ENCODE results near the gene PNPLA7.

DNA sequence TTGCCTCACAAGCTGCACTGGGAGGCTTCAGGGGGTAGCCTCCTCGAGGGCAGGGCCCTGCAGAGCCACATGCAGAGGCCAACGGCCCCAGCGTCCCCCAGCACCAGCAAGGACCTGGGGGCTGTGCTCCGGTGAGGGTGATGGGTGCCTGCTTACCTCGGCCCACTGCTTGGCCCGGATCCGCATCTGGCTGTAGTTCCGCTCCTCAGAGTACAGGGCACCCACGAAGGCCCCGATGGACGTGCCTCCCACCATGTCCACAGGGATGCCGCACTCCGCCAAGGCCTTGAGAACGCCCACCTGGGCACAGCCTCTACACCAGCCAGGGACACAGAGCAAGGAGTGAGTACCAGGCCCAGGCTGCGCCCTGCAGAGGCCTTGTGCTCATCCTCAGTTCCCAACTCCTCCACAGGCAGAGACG is 83.0 kb downstream of the PNPLA7 start:
- TF ChIP-seq, protein P1, sequence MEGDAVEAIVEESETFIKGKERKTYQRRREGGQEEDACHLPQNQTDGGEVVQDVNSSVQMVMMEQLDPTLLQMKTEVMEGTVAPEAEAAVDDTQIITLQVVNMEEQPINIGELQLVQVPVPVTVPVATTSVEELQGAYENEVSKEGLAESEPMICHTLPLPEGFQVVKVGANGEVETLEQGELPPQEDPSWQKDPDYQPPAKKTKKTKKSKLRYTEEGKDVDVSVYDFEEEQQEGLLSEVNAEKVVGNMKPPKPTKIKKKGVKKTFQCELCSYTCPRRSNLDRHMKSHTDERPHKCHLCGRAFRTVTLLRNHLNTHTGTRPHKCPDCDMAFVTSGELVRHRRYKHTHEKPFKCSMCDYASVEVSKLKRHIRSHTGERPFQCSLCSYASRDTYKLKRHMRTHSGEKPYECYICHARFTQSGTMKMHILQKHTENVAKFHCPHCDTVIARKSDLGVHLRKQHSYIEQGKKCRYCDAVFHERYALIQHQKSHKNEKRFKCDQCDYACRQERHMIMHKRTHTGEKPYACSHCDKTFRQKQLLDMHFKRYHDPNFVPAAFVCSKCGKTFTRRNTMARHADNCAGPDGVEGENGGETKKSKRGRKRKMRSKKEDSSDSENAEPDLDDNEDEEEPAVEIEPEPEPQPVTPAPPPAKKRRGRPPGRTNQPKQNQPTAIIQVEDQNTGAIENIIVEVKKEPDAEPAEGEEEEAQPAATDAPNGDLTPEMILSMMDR (tag by site-specific recombination; IDR thresholded peaks at IDR 0.05) = no peak
- TF ChIP-seq, protein P2, sequence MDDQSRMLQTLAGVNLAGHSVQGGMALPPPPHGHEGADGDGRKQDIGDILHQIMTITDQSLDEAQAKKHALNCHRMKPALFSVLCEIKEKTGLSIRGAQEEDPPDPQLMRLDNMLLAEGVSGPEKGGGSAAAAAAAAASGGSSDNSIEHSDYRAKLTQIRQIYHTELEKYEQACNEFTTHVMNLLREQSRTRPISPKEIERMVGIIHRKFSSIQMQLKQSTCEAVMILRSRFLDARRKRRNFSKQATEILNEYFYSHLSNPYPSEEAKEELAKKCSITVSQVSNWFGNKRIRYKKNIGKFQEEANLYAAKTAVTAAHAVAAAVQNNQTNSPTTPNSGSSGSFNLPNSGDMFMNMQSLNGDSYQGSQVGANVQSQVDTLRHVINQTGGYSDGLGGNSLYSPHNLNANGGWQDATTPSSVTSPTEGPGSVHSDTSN (CRISPR knock-in tag; IDR thresholded peaks at IDR 0.05) = no peak
- no peak for TF ChIP-seq ZNF114 (tag by site-specific recombination; IDR thresholded peaks at IDR 0.05)
- no peak for TF ChIP-seq ZNF174 (tag by site-specific recombination; IDR thresholded peaks at IDR 0.05)
- no peak for TF ChIP-seq TCF7L2 (IDR thresholded peaks at IDR 0.05; ENCODE audit: borderline replicate concordance, low read depth, low read length)
- no peak for TF ChIP-seq MYNN (tag by site-specific recombination; IDR thresholded peaks at IDR 0.05; ENCODE audit: borderline replicate concordance)
- no peak for TF ChIP-seq ATF2 (tag by site-specific recombination; IDR thresholded peaks at IDR 0.05; ENCODE audit: low read depth)
- TF ChIP-seq SP2 (tag by site-specific recombination; IDR thresholded peaks at IDR 0.05) = no peak
- TF ChIP-seq, protein P3, sequence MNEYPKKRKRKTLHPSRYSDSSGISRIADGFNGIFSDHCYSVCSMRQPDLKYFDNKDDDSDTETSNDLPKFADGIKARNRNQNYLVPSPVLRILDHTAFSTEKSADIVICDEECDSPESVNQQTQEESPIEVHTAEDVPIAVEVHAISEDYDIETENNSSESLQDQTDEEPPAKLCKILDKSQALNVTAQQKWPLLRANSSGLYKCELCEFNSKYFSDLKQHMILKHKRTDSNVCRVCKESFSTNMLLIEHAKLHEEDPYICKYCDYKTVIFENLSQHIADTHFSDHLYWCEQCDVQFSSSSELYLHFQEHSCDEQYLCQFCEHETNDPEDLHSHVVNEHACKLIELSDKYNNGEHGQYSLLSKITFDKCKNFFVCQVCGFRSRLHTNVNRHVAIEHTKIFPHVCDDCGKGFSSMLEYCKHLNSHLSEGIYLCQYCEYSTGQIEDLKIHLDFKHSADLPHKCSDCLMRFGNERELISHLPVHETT (tag by site-specific recombination; IDR thresholded peaks at IDR 0.05) = no peak
- TF ChIP-seq, protein P4, sequence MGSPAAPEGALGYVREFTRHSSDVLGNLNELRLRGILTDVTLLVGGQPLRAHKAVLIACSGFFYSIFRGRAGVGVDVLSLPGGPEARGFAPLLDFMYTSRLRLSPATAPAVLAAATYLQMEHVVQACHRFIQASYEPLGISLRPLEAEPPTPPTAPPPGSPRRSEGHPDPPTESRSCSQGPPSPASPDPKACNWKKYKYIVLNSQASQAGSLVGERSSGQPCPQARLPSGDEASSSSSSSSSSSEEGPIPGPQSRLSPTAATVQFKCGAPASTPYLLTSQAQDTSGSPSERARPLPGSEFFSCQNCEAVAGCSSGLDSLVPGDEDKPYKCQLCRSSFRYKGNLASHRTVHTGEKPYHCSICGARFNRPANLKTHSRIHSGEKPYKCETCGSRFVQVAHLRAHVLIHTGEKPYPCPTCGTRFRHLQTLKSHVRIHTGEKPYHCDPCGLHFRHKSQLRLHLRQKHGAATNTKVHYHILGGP (tag by site-specific recombination; IDR thresholded peaks at IDR 0.05) = no peak
- no peak for TF ChIP-seq PATZ1 (tag by site-specific recombination; IDR thresholded peaks at IDR 0.05)
- no peak for TF ChIP-seq ZNF561 (tag by site-specific recombination; IDR thresholded peaks at IDR 0.05; ENCODE audit: borderline replicate concordance)
- no peak for TF ChIP-seq ZNF239 (tag by site-specific recombination; IDR thresholded peaks at IDR 0.05)
- no peak for TF ChIP-seq BCL11A (tag by site-specific recombination; IDR thresholded peaks at IDR 0.05; ENCODE audit: low read depth)

All from HEK293 (cell line).